Adrenal gland (tissue), 5 donors: ENCODE results near the gene DLGAP1.

Experiments
- POLR2A ChIP-seq, 2 donors: fragments of 450-650 bp; IDR thresholded peaks; one replicate each; pipeline ENCODE4 v1.6.1; 2017; ENCODE audit warnings: antibody characterized with exemption in 2 of 2, mild to moderate bottlenecking in 2 of 2, moderate library complexity in 1 of 2
- TF ChIP-seq, protein P1 (sequence below), 6 experiments: fragments of 450-650 bp in 4 of 6; fragments of 200-600 bp in 2 of 6; sonication (generic) in 1 of 6; IDR thresholded peaks; 1 replicate in 5 of 6; 2 replicates in 1 of 6; pipeline versions ENCODE4 v1.5.1 to v1.8.0; 2016 to 2021; ENCODE audit warnings: antibody characterized with exemption in 6 of 6, mild to moderate bottlenecking in 2 of 6, moderate library complexity in 1 of 6
- donor health status: DM: no; HTN: no; CAD: no.

DNA sequence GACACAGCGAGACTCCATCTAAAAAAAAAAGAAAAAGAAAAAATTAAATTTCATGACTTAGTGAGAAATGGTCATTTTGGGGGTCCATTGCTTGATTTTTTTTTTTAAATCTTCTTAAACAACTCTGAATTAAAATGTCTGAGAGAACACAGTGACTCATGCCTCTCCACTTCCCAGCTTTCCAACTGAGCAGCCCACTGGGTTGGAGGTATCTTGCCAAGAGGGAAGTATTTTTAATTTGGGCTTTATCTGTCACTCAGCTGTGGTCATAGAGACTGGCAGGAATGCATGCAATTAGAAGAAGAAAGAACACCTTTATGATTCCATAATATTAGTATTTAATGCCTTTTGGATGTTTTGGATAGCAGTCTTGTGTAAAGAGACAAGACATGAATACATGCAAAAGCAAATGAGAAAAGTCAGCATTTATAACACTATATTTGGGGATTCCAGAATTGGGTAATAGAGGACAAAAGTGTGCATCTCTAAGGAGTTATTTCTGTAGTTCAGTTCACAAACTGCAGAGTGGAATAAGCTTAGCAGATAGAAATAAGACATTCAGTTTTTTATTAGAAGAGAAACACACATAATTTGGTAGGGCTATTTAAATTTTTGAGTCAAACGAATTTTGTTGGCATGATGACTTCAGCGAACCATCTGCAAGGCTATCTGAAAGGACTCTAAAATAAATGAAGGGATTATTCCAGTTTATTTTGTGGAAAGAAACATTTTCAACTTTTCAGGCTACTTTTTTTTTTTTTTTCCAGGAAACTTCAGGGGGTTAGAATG, 750.4 kb downstream of the DLGAP1 start:
- TF ChIP-seq, protein P1, sequence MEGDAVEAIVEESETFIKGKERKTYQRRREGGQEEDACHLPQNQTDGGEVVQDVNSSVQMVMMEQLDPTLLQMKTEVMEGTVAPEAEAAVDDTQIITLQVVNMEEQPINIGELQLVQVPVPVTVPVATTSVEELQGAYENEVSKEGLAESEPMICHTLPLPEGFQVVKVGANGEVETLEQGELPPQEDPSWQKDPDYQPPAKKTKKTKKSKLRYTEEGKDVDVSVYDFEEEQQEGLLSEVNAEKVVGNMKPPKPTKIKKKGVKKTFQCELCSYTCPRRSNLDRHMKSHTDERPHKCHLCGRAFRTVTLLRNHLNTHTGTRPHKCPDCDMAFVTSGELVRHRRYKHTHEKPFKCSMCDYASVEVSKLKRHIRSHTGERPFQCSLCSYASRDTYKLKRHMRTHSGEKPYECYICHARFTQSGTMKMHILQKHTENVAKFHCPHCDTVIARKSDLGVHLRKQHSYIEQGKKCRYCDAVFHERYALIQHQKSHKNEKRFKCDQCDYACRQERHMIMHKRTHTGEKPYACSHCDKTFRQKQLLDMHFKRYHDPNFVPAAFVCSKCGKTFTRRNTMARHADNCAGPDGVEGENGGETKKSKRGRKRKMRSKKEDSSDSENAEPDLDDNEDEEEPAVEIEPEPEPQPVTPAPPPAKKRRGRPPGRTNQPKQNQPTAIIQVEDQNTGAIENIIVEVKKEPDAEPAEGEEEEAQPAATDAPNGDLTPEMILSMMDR (IDR thresholded peaks at IDR 0.05): no peak
- no peak for TF ChIP-seq POLR2A (IDR thresholded peaks at IDR 0.05)
